DND-41 (cell line): ENCODE results near the gene BICRAL.

Experiments used
- CTCF ChIP-seq: IDR thresholded peaks from 2 replicates; pipeline ENCODE4 v1.5.1; 2012; ENCODE audit warnings: borderline replicate concordance, low read length, moderate library complexity, mild to moderate bottlenecking; ENCODE audit not compliant: poor library complexity, severe bottlenecking; ENCODE audit errors: extremely low read depth
- EZH2 ChIP-seq: IDR thresholded peaks from 3 replicates; pipeline ENCODE4 v1.6.1; 2012; ENCODE audit warnings: borderline replicate concordance, low read depth, mild to moderate bottlenecking, moderate library complexity, low read length, inconsistent platforms; ENCODE audit not compliant: severe bottlenecking

GRCh38 chr6:42851599-42851998, 69.7 kb downstream of the BICRAL start:
- TF ChIP-seq CTCF (no peak), EZH2 (no peak)
